Tibial nerve (tissue), 4 donors: ENCODE measurements around the gene F10. TPM values are rescaled to one million over a fixed set of nuclear protein-coding genes. Genes with fewer than 3 reads are reported as not detected.

Experiments used
- DNase-seq, 2 donors: peaks; one replicate each; pipeline ENCODE4 v3.0.0-alpha.2; 2019; ENCODE audit warnings: low spot score in 2 of 2
- H3K27ac ChIP-seq, 4 donors: fragments of 200-600 bp; sonication (generic) in 3 of 4; one replicate each; pipeline ENCODE4 v1.5.1; 2017 to 2019; ENCODE audit warnings: mild to moderate bottlenecking in 1 of 4
- H3K27me3 ChIP-seq, 2 donors: fragments of 200-600 bp; sonication (generic) in 1 of 2; one replicate each; pipeline versions ENCODE4 v1.5.1 to v1.6.0; 2017 to 2019
- H3K36me3 ChIP-seq, 3 donors: fragments of 200-600 bp; sonication (generic); one replicate each; pipeline ENCODE4 v1.5.1; 2018 to 2019
- H3K4me1 ChIP-seq, 4 donors: fragments of 200-600 bp; sonication (generic) in 3 of 4; one replicate each; pipeline ENCODE4 v1.5.1; 2017 to 2019
- H3K4me3 ChIP-seq, 4 donors: fragments of 200-600 bp; sonication (generic) in 3 of 4; one replicate each; pipeline ENCODE4 v1.5.1; 2017 to 2019; ENCODE audit warnings: mild to moderate bottlenecking in 1 of 4, moderate library complexity in 1 of 4
- H3K9me3 ChIP-seq, 4 donors: fragments of 200-600 bp; sonication (generic) in 3 of 4; one replicate each; pipeline ENCODE4 v1.5.1; 2017 to 2019
- CTCF ChIP-seq, 5 experiments: fragments of 200-600 bp in 3 of 5; fragments of 450-650 bp in 2 of 5; sonication (generic) in 3 of 5; IDR thresholded peaks; one replicate each; pipeline ENCODE4 v1.5.1; 2016 to 2019; ENCODE audit warnings: antibody characterized with exemption in 5 of 5, mild to moderate bottlenecking in 3 of 5, moderate library complexity in 2 of 5
- EP300 ChIP-seq, 2 donors: sonication (generic); formaldehyde crosslinking; IDR thresholded peaks; one replicate each; pipeline ENCODE4 v1.6.1; 2017; ENCODE audit warnings: antibody characterized with exemption in 2 of 2, mild to moderate bottlenecking in 1 of 2
- POLR2A ChIP-seq, 2 donors: fragments of 450-650 bp; IDR thresholded peaks; one replicate each; pipeline ENCODE4 v1.6.1; 2017; ENCODE audit warnings: antibody characterized with exemption in 2 of 2, mild to moderate bottlenecking in 2 of 2, moderate library complexity in 2 of 2
- WGBS, 2 donors: methylation state at CpG; one replicate each; pipeline ENCODE4 v1.1.5; 2018; 5-methylcytosine and 5-hydroxymethylcytosine counted together
- total RNA-seq, 4 donors: library from RNA; depleted of rRNA; stranded (reverse); fragments of >200 nt; gene quantifications; one replicate each; pipeline ENCODE4 v1.1.0, GENCODE V29; 2016

The F10 gene
- total RNA-seq, 4 donors from 2014 or later, result 12.0 to 44.3 (median 17.3) TPM

DNA sequence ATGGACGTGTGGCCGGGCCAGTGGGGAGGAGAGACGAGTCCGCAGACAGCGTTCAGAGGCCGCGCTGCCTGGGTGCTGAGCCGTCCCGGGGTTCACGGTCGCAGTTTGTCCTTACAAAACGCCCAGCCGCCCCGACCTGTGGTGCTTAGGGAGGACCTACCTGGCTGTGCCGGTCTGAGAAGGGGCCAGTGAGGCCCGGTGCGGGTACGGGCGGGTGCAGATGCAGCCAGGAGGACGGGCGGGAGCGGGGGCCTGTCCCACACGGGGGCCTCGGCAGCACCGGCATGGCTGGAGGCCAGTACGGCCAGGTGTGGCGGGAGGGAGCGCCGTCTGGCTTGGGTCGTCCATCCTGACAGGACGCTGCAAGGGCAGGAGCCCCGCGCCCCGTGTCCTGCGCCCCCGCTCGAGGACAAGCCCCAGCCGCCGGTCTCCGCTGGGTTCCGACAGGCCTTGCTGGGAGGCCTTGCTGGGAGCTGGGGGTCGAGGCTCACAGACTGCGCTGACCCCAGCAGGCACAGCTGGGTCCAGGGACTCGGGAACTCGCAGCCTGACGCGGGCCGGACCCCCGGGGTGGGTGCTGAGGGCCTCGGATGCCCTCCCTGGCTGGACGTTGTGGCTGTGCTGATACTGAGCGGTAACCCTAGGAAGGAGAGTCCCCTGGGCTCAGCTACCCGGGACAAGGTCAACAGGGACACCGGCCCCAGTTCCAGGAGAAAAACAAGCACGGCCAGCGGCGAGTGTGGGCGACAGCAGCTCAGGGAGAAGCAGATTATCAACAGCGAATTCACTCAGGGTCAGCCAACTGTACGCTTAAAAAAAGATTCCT is 30.6 kb downstream of the F10 start:
- Histone ChIP-seq H3K27me3 (peaks cover 0 to 8% of the 10 kb centered on the region in 2 donors), H3K36me3 (no peaks in the 10 kb centered on the region), H3K4me3 (peak overlapping the region; percentile 34 to 53 (median 48)), H3K27ac (peak overlapping the region; percentile 32 to 83 (median 53)), H3K4me1 (peaks cover 0 to 21% (median 7%) of the 10 kb centered on the region in 4 donors), H3K9me3 (no peaks in the 10 kb centered on the region)
- TF ChIP-seq POLR2A (IDR thresholded peaks at IDR 0.05) (no peak), CTCF (IDR thresholded peaks at IDR 0.05) (no peak), EP300 (IDR thresholded peaks at IDR 0.05) (no peak)
- DNase-seq, result peak; percentile 23 to 31
- 10 to 16% methylated on average over 44 to 59 of the region's 60 CpGs for WGBS, 2 donors

DNA sequence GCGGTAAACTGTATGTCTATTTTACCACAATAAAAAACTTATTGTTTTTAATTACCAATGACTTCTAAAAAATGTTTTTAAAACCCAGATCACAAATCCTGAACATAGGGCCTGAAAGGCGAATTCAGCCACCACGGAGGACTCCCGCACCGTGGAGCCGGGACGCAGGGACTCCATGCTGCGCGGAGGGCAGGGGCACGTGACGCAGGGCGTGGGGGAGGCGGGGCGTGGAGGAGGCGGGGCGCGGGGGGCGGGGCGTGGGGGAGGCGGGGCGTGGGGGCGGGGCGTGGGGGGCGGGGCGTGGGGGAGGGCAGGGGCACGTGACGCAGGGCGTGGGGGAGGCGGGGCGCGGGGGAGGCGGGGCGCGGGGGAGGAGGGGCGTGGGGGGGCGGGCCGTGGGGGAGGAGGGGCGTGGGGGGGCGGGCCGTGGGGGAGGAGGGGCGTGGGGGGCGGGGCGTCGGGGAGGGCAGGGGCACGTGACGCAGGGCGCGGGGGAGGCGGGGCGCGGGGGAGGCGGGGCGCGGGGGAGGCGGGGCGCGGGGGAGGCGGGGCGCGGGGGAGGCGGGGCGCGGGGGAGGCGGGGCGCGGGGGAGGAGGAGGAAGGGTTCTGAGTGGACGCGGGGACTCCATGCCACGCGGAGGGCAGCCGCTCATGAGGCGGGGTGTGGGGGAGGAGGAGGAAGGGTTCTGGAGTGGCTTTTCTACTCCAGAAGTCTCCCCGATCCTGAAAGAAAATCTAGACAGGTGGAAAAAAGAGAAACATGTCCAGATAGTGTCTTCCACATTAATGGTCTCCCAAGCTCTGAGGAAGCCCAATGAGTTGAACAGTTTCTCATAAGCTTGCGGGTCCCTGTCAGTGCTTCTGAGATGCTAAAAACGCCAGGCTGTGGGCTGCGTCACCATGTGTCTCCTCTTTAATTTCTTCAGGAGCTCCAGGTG is 31.5 kb downstream of the F10 start:
- Histone ChIP-seq H3K27me3 (peaks cover 0 to 17% of the 10 kb centered on the region in 2 donors), H3K4me1 (peaks cover 0 to 21% (median 7%) of the 10 kb centered on the region in 4 donors), H3K27ac (peak overlapping the region; percentile 50 to 83 (median 56)), H3K36me3 (no peaks in the 10 kb centered on the region), H3K4me3 (peak overlapping the region; percentile 34 to 53 (median 48)), H3K9me3 (no peaks in the 10 kb centered on the region)
- DNase-seq, result peak; percentile 68 to 70
- WGBS, 2 donors, result 8 to 10% methylated on average over 31 to 37 of the region's 76 CpGs
- TF ChIP-seq POLR2A (IDR thresholded peaks at IDR 0.05) (peak in 1 of 2 donors; percentile 59), EP300 (IDR thresholded peaks at IDR 0.05) (peak in 1 of 2 donors; percentile 93), CTCF (IDR thresholded peaks at IDR 0.05) (no peak)

- Histone ChIP-seq H3K9me3 (no peaks in the 10 kb centered on the region), H3K4me3 (no peak overlapping the region), H3K36me3 (no peaks in the 10 kb centered on the region), H3K4me1 (peaks cover 0 to 21% (median 7%) of the 10 kb centered on the region in 4 donors), H3K27ac (no peak overlapping the region), H3K27me3 (peaks cover 0 to 28% of the 10 kb centered on the region in 2 donors)
- 71 to 73% methylated on average over 3 of the region's 3 CpGs for WGBS, 2 donors
- DNase-seq, result no peak
- TF ChIP-seq POLR2A (IDR thresholded peaks at IDR 0.05) (no peak), CTCF (IDR thresholded peaks at IDR 0.05) (no peak), EP300 (IDR thresholded peaks at IDR 0.05) (no peak)
Observed at GRCh38 chr13:113155201-113155600, 32.6 kb downstream of the F10 start.

- Histone ChIP-seq H3K4me1 (peaks cover 0 to 21% (median 7%) of the 10 kb centered on the region in 4 donors), H3K36me3 (no peaks in the 10 kb centered on the region), H3K4me3 (no peak overlapping the region), H3K9me3 (no peaks in the 10 kb centered on the region), H3K27ac (no peak overlapping the region), H3K27me3 (peaks cover 0 to 34% of the 10 kb centered on the region in 2 donors)
- no peak for DNase-seq
- TF ChIP-seq EP300 (IDR thresholded peaks at IDR 0.05), result no peak
- TF ChIP-seq CTCF (IDR thresholded peaks at IDR 0.05), result no peak
- no peak for TF ChIP-seq POLR2A (IDR thresholded peaks at IDR 0.05)
- 85 to 86% methylated on average over 9 of the region's 9 CpGs for WGBS, 2 donors
Observed at GRCh38 chr13:113155982-113156655, 33.5 kb downstream of the F10 start.
